MG63 (cell line): ENCODE results near the gene COL4A1. TPM values are rescaled to one million over a fixed set of nuclear protein-coding genes. Genes with fewer than 3 reads are reported as not detected.

Experiments
- DNase-seq: peaks from one replicate; pipeline ENCODE4 v3.0.0-alpha.2; 2020
- H3K27me3 ChIP-seq: fragments of 250-450 bp; sonication (Bioruptor Pico); 2 replicates; pipeline ENCODE4 v1.5.1; 2020; ENCODE audit warnings: mild to moderate bottlenecking, moderate library complexity
- H3K36me3 ChIP-seq: fragments of 250-450 bp; sonication (Bioruptor Pico); 2 replicates; pipeline ENCODE4 v1.5.1; 2020; ENCODE audit warnings: mild to moderate bottlenecking, moderate library complexity
- H3K4me3 ChIP-seq: fragments of 250-450 bp; sonication (Bioruptor Pico); 2 replicates; pipeline ENCODE4 v1.5.1; 2020; ENCODE audit warnings: mild to moderate bottlenecking, moderate library complexity
- H3K9me3 ChIP-seq: fragments of 250-450 bp; sonication (Bioruptor Pico); 2 replicates; pipeline ENCODE4 v1.5.1; 2020; ENCODE audit warnings: mild to moderate bottlenecking, moderate library complexity
- total RNA-seq: library from RNA; depleted of rRNA; stranded (reverse); fragments of >200 nt; shearing (Covaris generic); gene quantifications from 2 replicates; pipeline ENCODE4 v1.2.3, GENCODE V29; 2014; ENCODE audit warnings: low replicate concordance

COL4A1 gene
- total RNA-seq, 1 experiment from 2014 or later = 24.9 TPM

GRCh38 chr13:110179116-110179856 lies 127.7 kb downstream of the COL4A1 start:
- Histone ChIP-seq H3K36me3 (no peaks in the 10 kb centered on the region), H3K9me3 (no peaks in the 10 kb centered on the region), H3K27me3 (no peaks in the 10 kb centered on the region), H3K4me3 (no peak overlapping the region)
- DNase-seq = no peak

GRCh38 chr13:110177790-110178189 lies 129.2 kb downstream of the COL4A1 start:
- Histone ChIP-seq H3K27me3 (no peaks in the 10 kb centered on the region), H3K36me3 (no peaks in the 10 kb centered on the region; the same call in 1 of the 2 replicates)
- no peak for DNase-seq

GRCh38 chr13:110176431-110176830 lies 130.5 kb downstream of the COL4A1 start:
- Histone ChIP-seq H3K27me3 (no peaks in the 10 kb centered on the region), H3K9me3 (no peaks in the 10 kb centered on the region), H3K36me3 (no peaks in the 10 kb centered on the region; the same call in 1 of the 2 replicates), H3K4me3 (no peak overlapping the region)
- DNase-seq = no peak

More at GRCh38 chr13:110177790-110178189, 129.2 kb downstream of the COL4A1 start:
- Histone ChIP-seq H3K4me3 (no peak overlapping the region), H3K9me3 (no peaks in the 10 kb centered on the region)

- no peaks in the 10 kb centered on the region for H3K9me3 ChIP-seq
- H3K4me3 ChIP-seq = no peak overlapping the region
- no peaks in the 10 kb centered on the region for H3K27me3 ChIP-seq
- H3K36me3 ChIP-seq = no peaks in the 10 kb centered on the region; the same call in 1 of the 2 replicates
- no peak for DNase-seq
These were observed 133.6 kb downstream of the COL4A1 start for GRCh38 chr13:110173247-110173818.

GRCh38 chr13:110170882-110171281 lies 136.1 kb downstream of the COL4A1 start:
- no peak for DNase-seq
- Histone ChIP-seq H3K36me3 (no peaks in the 10 kb centered on the region; the same call in 1 of the 2 replicates), H3K4me3 (no peak overlapping the region), H3K9me3 (no peaks in the 10 kb centered on the region), H3K27me3 (no peaks in the 10 kb centered on the region)

GRCh38 chr13:110170020-110170790 lies 136.8 kb downstream of the COL4A1 start:
- Histone ChIP-seq H3K4me3 (no peak overlapping the region), H3K36me3 (no peaks in the 10 kb centered on the region; the same call in 1 of the 2 replicates), H3K27me3 (no peaks in the 10 kb centered on the region), H3K9me3 (no peaks in the 10 kb centered on the region)
- DNase-seq = no peak

GRCh38 chr13:110168999-110169933 lies 137.7 kb downstream of the COL4A1 start:
- Histone ChIP-seq H3K9me3 (no peaks in the 10 kb centered on the region), H3K27me3 (no peaks in the 10 kb centered on the region), H3K36me3 (no peaks in the 10 kb centered on the region; the same call in 1 of the 2 replicates), H3K4me3 (no peak overlapping the region)
- DNase-seq = no peak

- DNase-seq = no peak
- Histone ChIP-seq H3K4me3 (no peak overlapping the region), H3K36me3 (no peaks in the 10 kb centered on the region), H3K27me3 (no peaks in the 10 kb centered on the region), H3K9me3 (no peaks in the 10 kb centered on the region)
These were observed 140.4 kb downstream of the COL4A1 start for GRCh38 chr13:110166598-110166997.

GRCh38 chr13:110164706-110165105 lies 142.3 kb downstream of the COL4A1 start:
- no peak for DNase-seq
- Histone ChIP-seq H3K27me3 (no peaks in the 10 kb centered on the region), H3K9me3 (no peaks in the 10 kb centered on the region), H3K36me3 (no peaks in the 10 kb centered on the region), H3K4me3 (no peak overlapping the region)

GRCh38 chr13:110162866-110163658 lies 143.9 kb downstream of the COL4A1 start:
- DNase-seq = no peak
- H3K27me3 ChIP-seq = no peaks in the 10 kb centered on the region
- no peaks in the 10 kb centered on the region for H3K9me3 ChIP-seq
- no peaks in the 10 kb centered on the region for H3K36me3 ChIP-seq
- no peak overlapping the region for H3K4me3 ChIP-seq

- DNase-seq = no peak
These were observed 144.9 kb downstream of the COL4A1 start for GRCh38 chr13:110162053-110162452.

GRCh38 chr13:110161112-110161882 lies 145.7 kb downstream of the COL4A1 start:
- Histone ChIP-seq H3K9me3 (no peaks in the 10 kb centered on the region), H3K4me3 (no peak overlapping the region), H3K27me3 (no peaks in the 10 kb centered on the region), H3K36me3 (no peaks in the 10 kb centered on the region)
- no peak for DNase-seq

More at GRCh38 chr13:110162053-110162452, 144.9 kb downstream of the COL4A1 start:
- no peaks in the 10 kb centered on the region for H3K9me3 ChIP-seq
- H3K27me3 ChIP-seq = no peaks in the 10 kb centered on the region
- no peaks in the 10 kb centered on the region for H3K36me3 ChIP-seq
- H3K4me3 ChIP-seq = no peak overlapping the region

GRCh38 chr13:110158226-110158625 lies 148.7 kb downstream of the COL4A1 start:
- no peak overlapping the region for H3K4me3 ChIP-seq
- DNase-seq = no peak
- no peaks in the 10 kb centered on the region for H3K36me3 ChIP-seq
- no peaks in the 10 kb centered on the region for H3K9me3 ChIP-seq
- no peaks in the 10 kb centered on the region for H3K27me3 ChIP-seq

GRCh38 chr13:110157718-110158117 lies 149.2 kb downstream of the COL4A1 start:
- no peak for DNase-seq
- H3K4me3 ChIP-seq = no peak overlapping the region
- H3K36me3 ChIP-seq = no peaks in the 10 kb centered on the region
- H3K27me3 ChIP-seq = no peaks in the 10 kb centered on the region
- no peaks in the 10 kb centered on the region for H3K9me3 ChIP-seq
